Islet precursor cell (in vitro differentiated cells): ENCODE results near the gene MAOA.
"Not testable (repeated sequence)": the region's sequence is repeated elsewhere in the genome, so short reads cannot be mapped to it uniquely, and the experiment has no call there.

ENCODE experiments used
- DNase-seq: peaks from one replicate; pipeline ENCODE4 v3.0.0-alpha.2; 2018

MAOA gene

GRCh38 chrX:43656005-43656494, at the start of gene MAOA:
Gene MAOA (plus strand): TSS chrX:43656299. CDS start chrX:43656342, 43 bp downstream.
- peak; percentile 71 for DNase-seq

DNA sequence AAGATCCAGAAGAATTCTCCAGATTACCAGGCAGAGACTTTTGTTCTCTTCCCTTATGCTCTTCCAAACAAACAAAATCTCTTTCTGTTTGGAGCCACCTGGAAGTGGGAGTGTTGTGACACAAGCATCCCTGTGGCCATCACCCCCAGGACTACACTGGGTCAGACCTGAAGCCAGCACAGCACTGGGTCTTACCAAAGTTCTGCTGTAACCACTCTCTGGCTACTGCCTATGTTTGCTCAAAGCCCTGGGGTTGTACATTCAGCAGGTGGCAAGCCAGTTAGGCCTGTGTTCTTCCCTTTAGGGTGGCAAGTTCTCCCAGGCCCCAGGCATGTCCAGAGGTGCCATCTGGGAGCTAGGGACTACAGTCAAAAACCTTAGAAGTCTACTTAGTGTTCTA, 43.7 kb upstream of the MAOA start:
- no peak for DNase-seq

- DNase-seq, result no peak
Measured at GRCh38 chrX:43615660-43616059, 40.4 kb upstream of the MAOA start.

GRCh38 chrX:43618366-43619205, 37.5 kb upstream of the MAOA start:
- DNase-seq, result no peak

DNA sequence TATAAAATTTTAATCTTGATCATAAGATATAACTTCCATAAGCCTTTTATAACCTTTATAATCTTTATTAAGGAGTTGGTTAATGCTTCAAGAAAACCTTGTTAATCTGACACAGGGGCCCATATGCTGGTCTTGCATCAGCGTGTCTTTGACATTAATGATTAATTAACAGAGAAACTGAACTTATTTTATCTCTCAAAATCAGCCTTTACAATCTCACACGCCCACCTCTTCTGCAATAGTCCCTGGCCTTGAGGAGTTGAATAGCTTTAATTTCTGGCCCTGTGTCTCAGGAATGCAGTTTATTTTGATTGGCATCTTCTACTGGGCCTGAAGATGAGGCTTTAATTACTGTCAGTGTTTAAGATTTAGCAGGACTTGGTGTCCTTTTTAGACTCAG, 36.2 kb upstream of the MAOA start:
- not testable (repeated sequence) for DNase-seq

DNA sequence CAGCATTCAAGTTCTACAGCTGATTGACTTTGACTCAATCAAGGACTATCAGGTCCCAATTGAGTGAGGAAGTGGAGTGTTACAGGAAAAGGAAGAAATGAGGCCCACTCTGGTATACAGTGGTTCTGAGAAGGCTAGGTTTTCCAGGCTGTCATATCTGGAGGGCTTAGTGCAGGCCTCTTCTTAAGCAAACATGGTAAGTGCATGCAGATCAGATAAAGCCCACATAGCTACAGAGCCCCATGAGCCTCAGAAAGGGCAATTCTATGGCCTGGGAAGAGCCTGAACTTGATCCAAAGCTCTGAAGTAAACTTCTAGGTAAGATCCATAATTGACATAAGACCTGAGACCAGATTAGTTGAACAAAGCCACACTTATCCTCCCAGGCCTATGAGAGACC, 29.0 kb upstream of the MAOA start:
- DNase-seq, result no peak

- no peak for DNase-seq
Measured at GRCh38 chrX:43627669-43628068, 28.4 kb upstream of the MAOA start.

DNA sequence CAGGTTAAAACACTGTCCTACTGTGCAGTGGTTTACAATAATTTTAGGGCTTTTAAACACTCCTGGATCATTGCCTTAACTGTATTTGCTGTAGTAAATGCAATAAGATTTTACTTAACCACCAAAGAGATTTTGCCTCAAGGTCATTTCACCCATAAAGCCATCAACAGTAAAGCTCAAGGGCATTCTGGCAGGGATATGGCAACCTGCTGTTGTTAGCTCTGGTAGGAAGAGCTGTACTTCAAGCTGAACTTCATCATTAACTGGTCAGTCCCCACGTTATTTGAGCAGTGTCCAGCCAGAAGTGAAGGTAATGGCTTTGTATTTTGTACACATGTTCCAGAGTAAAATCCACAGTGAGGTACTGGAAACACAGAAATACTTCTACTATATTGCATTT, 26.9 kb upstream of the MAOA start:
- DNase-seq, result no peak

GRCh38 chrX:43631841-43632240, 24.3 kb upstream of the MAOA start:
- no peak for DNase-seq

- DNase-seq, result no peak
Measured at GRCh38 chrX:43633081-43633480, 23.0 kb upstream of the MAOA start.

- no peak for DNase-seq
Measured at GRCh38 chrX:43633757-43634156, 22.3 kb upstream of the MAOA start.

DNA sequence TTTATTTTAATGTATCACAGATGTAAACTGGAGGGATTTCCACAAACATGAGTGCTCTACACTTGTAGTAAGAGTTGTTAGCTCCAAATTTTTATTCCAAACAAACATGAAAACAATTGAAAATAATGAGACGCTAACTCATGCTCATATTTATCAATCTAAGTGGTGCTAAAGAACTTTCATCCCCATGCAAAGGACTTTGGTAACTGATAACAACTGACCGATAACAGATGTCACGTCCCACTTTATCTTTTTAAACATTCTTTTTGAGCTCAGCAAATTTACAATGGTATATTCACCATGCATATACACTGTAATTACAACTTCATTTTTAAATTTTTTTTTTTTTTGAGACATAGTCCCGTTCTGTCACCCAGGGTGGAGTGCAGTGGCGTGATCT, 15.6 kb upstream of the MAOA start:
- DNase-seq, result no peak

GRCh38 chrX:43641691-43642090, 14.4 kb upstream of the MAOA start:
- DNase-seq, result no peak

DNA sequence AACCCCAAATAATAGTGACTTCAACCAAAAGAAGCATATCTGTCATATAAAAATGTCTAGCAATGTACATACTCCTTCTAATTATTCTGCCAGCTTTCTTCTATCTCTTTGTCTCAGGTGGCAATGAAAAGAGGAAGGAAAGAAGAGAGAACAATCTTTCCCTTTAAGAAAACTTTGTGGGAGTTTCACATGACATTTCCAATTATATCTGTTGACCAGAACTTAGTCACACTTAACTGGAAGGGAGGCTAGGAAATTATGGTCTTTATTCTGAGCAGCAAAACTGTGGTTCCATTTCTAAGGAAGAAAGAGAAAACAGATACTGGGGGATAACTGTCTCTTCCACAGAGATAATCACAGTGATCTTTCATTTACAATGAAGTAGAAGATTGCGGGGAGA, 12.9 kb upstream of the MAOA start:
- no peak for DNase-seq

GRCh38 chrX:43643662-43644061, 12.4 kb upstream of the MAOA start:
- DNase-seq, result no peak

DNA sequence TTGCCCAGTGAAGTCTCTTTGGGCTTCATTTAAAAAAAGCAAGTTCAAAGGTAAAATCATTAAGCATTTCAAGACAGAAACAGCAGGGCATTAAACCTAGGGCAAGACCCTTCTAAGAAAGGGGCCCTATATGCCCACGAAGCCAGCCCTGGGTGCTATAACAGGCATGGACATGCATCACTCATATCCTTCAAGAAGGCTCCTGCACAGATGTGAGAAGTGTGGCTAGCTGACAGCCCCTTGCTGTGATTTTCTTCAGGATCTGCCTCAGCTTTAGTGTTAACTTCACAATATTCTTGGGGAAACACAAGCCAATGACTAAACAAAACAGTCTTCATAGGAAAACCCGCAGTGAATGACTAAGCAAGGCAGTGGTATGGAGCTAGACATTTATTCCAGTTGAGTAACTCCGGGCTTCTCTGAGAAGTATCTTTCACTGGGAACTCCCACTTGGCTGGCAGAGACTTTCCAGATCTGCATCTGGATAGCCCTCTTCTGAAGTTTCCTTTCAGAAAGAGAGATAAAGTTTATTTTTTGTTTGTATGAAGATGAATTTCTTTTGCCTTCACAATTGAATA, 11.9 kb upstream of the MAOA start:
- DNase-seq, result peak; percentile 57

- no peak for DNase-seq
Measured at GRCh38 chrX:43646800-43647199, 9.3 kb upstream of the MAOA start.

DNA sequence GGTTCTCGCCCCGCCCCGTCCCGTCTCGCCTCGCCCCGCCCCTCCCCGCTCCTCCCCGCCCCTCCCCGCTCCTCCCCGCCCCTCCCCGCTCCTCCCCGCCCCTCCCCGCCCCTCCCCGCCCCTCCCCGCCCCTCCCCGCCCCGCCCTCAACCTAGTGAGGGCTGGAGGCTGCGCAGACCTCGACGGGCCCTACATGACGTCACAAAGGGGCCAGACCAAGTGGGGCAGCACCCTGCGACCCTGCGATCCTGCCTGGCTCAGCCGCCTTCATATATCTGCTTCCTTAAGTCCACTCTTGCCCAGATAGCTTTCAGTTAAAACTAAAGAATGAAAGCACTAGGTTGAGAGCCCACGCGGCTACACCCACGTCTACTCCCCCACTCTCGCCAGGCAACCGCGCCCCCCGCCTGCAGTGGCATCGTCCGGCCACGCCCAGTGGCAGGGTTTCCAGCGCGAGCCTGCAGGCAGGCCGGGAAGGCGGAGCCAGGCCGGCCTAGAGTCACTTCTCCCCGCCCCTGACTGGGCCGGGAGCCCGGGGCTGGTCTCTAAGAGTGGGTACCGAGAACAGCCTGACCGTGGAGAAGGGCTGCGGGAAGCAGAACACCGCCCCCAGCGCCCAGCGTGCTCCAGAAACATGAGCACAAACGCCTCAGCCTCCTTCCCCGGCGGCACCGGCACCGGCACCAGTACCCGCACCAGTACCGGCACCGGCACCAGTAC, 1.5 kb upstream of the MAOA start:
- DNase-seq, result peak; percentile 98

GRCh38 chrX:43655151-43656004, 721 bp upstream of the MAOA start:
- DNase-seq, result peak; percentile 75

DNA sequence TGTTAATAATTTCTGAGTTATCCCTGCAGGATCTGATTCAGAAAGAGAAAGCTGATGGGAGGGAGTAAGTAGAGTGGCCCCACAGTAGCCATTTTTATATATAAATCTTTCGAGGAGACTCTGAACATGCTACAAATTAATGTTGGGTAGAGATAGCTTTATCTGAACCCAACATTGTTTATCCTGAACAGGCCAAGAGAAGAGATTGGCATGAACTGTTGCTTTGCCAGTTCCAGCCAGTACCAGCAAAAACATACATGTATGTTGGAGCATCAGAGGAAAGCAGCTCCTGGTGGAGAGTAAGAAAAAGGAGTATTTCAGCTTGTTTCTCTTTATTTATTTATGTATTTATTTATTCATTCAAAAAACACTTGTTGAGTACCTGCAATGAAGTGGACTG, 1.6 kb downstream of the MAOA start:
- no peak for DNase-seq

DNA sequence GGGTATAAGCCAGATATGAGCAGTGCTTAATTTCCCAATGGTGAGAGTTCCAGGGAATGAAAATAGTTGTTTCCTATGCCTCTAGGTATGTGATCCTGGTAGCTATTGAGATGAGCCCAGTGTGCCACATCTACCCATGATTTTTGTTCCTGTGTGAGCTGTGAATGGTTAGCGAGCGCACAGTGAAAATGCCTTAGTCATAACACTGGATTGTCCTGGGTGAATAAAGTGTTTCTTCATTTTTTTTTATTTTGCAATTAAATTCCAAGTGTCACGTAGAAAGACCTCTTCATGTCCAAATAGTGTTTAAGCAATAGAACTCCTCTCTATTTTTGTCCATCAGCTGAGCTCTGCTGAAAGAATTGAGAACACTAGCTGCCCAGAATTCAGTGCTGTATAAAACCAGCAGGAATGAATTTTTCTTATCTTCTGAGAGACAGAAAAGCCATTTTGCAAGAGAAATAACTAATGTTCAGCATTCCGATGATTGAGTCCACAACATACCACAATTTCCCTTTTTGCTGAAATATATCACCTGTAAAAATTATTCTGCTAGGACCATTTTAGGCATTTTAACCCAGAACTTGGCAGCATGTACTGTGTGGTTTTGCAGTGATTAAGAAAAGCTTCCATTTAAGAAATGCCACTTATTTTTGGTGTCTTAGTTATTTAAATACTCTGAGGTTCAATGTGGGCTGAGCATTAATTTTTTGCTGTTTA, 5.6 kb downstream of the MAOA start:
- DNase-seq, result no peak

GRCh38 chrX:43663173-43663572, 7.1 kb downstream of the MAOA start:
- no peak for DNase-seq
